Urothelium cell line (cell line): ENCODE results near the gene STOML1.

Source experiments
- DNase-seq: peaks from one replicate; pipeline ENCODE4 v3.0.0; 2011; ENCODE audit warnings: low spot score, mixed read lengths
- FAIRE-seq: peaks from 2 replicates; lab custom pipeline; 2011; peaks lifted over from hg19 to GRCh38; lab: Jason Lieb, UNC

STOML1 gene

GRCh38 chr15:74022706-74023470, 30.8 kb upstream of the STOML1 start:
- FAIRE-seq (no peak), DNase-seq (no peak)

GRCh38 chr15:74019734-74020133, 27.6 kb upstream of the STOML1 start:
- DNase-seq (no peak), FAIRE-seq (no peak)

- FAIRE-seq (no peak), DNase-seq (no peak)
These were observed 21.3 kb upstream of the STOML1 start for GRCh38 chr15:74013374-74013894.

- FAIRE-seq (no peak), DNase-seq (no peak)
These were observed 19.5 kb upstream of the STOML1 start for GRCh38 chr15:74011610-74012009.

GRCh38 chr15:74010929-74011540, 18.9 kb upstream of the STOML1 start:
- FAIRE-seq (no peak), DNase-seq (no peak)

- FAIRE-seq, result no peak
- no peak for DNase-seq
These were observed 16.8 kb upstream of the STOML1 start for GRCh38 chr15:74008901-74009300.

GRCh38 chr15:74007820-74008371, 15.8 kb upstream of the STOML1 start:
- DNase-seq, result no peak
- FAIRE-seq, result no peak

GRCh38 chr15:74006774-74007639, 14.9 kb upstream of the STOML1 start:
- FAIRE-seq (no peak), DNase-seq (no peak)

- DNase-seq (no peak), FAIRE-seq (no peak)
These were observed 5.9 kb upstream of the STOML1 start for GRCh38 chr15:73997986-73998385.

GRCh38 chr15:73996939-73997338, 4.8 kb upstream of the STOML1 start:
- DNase-seq (no peak), FAIRE-seq (no peak)

GRCh38 chr15:73996267-73996666, 4.2 kb upstream of the STOML1 start:
- no peak for FAIRE-seq
- no peak for DNase-seq

- no peak for FAIRE-seq
These were observed 3.0 kb upstream of the STOML1 start for GRCh38 chr15:73994912-73995622.

GRCh38 chr15:73994413-73994883, 2.4 kb upstream of the STOML1 start, which contains the start of gene PML:
TSS of gene PML (plus strand) at chr15:73994716. CDS start at chr15:73994813, 97 bp downstream.
- FAIRE-seq (no peak), DNase-seq (peak; percentile 92)

More at GRCh38 chr15:73994912-73995622, 3.0 kb upstream of the STOML1 start:
- no peak for DNase-seq

- DNase-seq, result no peak
- no peak for FAIRE-seq
These were observed 1.3 kb upstream of the STOML1 start for GRCh38 chr15:73993211-73993994.

GRCh38 chr15:73992594-73992898, 451 bp upstream of the STOML1 start:
- DNase-seq (no peak), FAIRE-seq (no peak)

- DNase-seq (no peak), FAIRE-seq (no peak)
These were observed 835 bp downstream of the STOML1 start for GRCh38 chr15:73991260-73991659.

- DNase-seq (no peak), FAIRE-seq (no peak)
These were observed 1.7 kb downstream of the STOML1 start for GRCh38 chr15:73990250-73991005.

- FAIRE-seq, result no peak
- peak; percentile 44 for DNase-seq
These were observed 2.9 kb downstream of the STOML1 start for GRCh38 chr15:73989001-73989798.
